Activated T-cell treated with anti-CD3 and anti-CD28 coated beads, Interleukin-2, amount 50 U/mL, for 4 hours (primary cell): ENCODE results near the gene SYT13. TPM values are rescaled to one million over a fixed set of nuclear protein-coding genes. Genes with fewer than 3 reads are reported as not detected.

ENCODE experiments used
- total RNA-seq, 3 donors: library from RNA; stranded (reverse); gene quantifications; one replicate each; pipeline ENCODE4 v1.2.1, GENCODE V29; 2021

The SYT13 gene
- total RNA-seq, 3 donors from 2014 or later, result 0.05 TPM; not detected in 2

Other genes with a start within 250 kb of the SYT13 start
- 1 to 10 TPM; 6.0 to 8.5 (median 6.8) TPM for gene PRDM11, start 139.7 kb downstream of the SYT13 start, total RNA-seq